ENCODE data around the gene LEKR1. TPM values are rescaled to one million over a fixed set of nuclear protein-coding genes. Genes with fewer than 3 reads are reported as not detected.
"Not testable (repeated sequence)": the region's sequence is repeated elsewhere in the genome, so short reads cannot be mapped to it uniquely, and the experiment has no call there.

Gene LEKR1
- total RNA-seq, 4 donors from 2014 or later, result 6.3 to 7.5 (median 6.8) TPM

DNA sequence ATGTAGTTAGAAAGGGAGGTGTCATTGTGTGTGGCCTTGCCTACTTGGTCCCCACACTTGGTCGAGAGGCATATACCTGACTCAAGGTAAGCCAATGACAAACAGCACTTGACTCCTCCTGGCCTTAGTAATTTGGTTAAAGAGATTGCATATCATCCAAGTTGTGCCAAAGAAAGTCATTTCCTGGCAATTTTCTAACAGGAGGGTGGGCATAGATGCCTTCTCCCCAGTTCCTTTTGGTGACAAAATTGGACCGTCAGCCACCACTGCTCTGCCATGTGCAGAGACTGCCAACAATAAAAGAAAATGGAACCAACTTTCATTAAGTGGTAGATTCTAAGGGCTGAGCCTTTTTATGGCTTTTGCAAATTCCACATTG lies 7.9 kb upstream of the LEKR1 start:
- Histone ChIP-seq H3K27ac (no peak overlapping the region), H3K4me1 (peaks cover 3 to 11% of the 10 kb centered on the region in 2 donors), H3K27me3 (no peaks in the 10 kb centered on the region), H3K9me3 (no peaks in the 10 kb centered on the region), H3K4me3 (replicated peaks in 1 of 3) (no peak overlapping the region), H3K36me3 (no peaks in the 10 kb centered on the region)
- no peak for TF ChIP-seq POLR2A (IDR thresholded peaks at IDR 0.05)
- TF ChIP-seq, protein P1, sequence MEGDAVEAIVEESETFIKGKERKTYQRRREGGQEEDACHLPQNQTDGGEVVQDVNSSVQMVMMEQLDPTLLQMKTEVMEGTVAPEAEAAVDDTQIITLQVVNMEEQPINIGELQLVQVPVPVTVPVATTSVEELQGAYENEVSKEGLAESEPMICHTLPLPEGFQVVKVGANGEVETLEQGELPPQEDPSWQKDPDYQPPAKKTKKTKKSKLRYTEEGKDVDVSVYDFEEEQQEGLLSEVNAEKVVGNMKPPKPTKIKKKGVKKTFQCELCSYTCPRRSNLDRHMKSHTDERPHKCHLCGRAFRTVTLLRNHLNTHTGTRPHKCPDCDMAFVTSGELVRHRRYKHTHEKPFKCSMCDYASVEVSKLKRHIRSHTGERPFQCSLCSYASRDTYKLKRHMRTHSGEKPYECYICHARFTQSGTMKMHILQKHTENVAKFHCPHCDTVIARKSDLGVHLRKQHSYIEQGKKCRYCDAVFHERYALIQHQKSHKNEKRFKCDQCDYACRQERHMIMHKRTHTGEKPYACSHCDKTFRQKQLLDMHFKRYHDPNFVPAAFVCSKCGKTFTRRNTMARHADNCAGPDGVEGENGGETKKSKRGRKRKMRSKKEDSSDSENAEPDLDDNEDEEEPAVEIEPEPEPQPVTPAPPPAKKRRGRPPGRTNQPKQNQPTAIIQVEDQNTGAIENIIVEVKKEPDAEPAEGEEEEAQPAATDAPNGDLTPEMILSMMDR (IDR thresholded peaks at IDR 0.05), result no peak
- WGBS, 2 donors, result 98% methylated on average over 2 of the region's 2 CpGs
- intact Hi-C loops (cut with DNase I), result loop anchor here (10.0 kb wide), 2 partner anchors 143 to 317 kb away; partner anchors contain the start of gene TIPARP
- no peak for DNase-seq

DNA sequence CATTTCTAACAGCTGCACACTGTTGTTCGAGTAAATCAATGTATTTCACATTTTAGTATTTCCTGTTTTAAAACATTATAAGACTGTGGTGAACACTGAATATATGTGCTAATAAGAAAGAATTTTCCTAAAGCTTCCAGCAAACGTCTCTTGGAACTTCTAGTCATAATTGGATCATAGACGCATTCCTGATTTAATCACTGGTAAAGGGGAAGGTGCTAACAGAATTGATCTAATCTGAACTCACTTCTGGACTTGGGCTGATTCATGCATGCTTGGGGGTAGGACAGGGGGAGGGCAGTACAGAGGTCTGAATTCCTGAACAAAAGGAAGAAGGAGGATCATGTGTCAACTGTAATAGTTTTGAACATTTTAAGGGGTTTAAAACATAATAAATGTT lies 7.3 kb upstream of the LEKR1 start:
- WGBS, 2 donors, result 94 to 96% methylated on average over 3 of the region's 3 CpGs
- H3K27ac ChIP-seq, result no peak overlapping the region
- TF ChIP-seq, protein P1 (IDR thresholded peaks at IDR 0.05), result no peak
- no peaks in the 10 kb centered on the region for H3K36me3 ChIP-seq
- H3K4me1 ChIP-seq, result peaks cover 3 to 11% of the 10 kb centered on the region in 2 donors
- no peak overlapping the region for H3K4me3 ChIP-seq (replicated peaks in 1 of 3)
- H3K27me3 ChIP-seq, result no peaks in the 10 kb centered on the region
- intact Hi-C loops (cut with DNase I), result loop anchor here (10.0 kb wide), 2 partner anchors 144 to 316 kb away; partner anchors contain the start of gene TIPARP
- DNase-seq, result no peak
- H3K9me3 ChIP-seq, result no peaks in the 10 kb centered on the region

DNA sequence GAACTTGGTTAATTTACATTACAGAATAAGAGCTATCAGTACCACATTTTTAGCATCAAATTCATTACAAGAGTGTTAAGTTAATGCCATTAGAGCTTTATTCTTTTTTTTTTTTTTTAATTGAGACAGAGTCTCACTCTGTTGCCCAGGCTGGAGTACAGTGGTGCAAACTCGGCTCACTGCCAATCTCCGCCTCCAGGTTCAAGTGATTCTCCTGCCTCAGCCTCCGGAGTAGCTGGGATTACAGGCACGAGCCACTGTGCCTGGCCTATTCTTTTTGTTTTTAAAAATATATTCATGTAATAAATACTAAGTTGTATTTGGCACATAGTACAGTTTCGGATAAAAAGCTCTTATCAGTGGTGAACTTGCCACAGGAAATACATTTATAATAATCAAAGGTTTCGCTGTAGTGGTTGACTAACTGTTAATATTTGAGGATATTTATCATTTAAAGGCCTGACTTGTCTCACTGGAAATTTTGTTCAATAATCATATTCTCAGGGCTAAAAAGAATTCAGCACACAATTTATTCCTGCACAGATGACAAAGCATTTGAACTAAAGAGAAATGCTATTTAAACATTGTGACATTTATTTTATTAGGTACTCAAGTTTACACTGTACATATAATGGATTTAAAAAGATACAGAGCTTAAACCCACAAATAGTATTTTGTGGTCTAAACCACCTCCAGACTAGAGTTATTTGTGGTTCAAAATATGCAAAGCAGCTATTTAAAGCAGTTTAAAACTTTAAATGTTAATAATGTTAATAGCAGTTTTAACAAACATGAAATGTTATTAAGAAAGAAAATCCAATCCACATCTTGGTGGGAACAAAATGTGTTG lies 6.1 kb upstream of the LEKR1 start:
- no peak for DNase-seq
- no peak for TF ChIP-seq POLR2A (IDR thresholded peaks at IDR 0.05)
- TF ChIP-seq, protein P1 (IDR thresholded peaks at IDR 0.05), result no peak
- Histone ChIP-seq H3K9me3 (no peaks in the 10 kb centered on the region), H3K4me3 (replicated peaks in 1 of 3) (no peak overlapping the region), H3K27ac (no peak overlapping the region), H3K4me1 (peaks cover 3 to 11% of the 10 kb centered on the region in 2 donors), H3K36me3 (no peaks in the 10 kb centered on the region), H3K27me3 (no peaks in the 10 kb centered on the region)
- intact Hi-C loops (cut with DNase I), result loop anchor here (10.0 kb wide), 3 partner anchors 145 to 315 kb away; partner anchors contain the start of gene TIPARP
- WGBS, 2 donors, result 65 to 76% methylated on average over 6 of the region's 6 CpGs

DNA sequence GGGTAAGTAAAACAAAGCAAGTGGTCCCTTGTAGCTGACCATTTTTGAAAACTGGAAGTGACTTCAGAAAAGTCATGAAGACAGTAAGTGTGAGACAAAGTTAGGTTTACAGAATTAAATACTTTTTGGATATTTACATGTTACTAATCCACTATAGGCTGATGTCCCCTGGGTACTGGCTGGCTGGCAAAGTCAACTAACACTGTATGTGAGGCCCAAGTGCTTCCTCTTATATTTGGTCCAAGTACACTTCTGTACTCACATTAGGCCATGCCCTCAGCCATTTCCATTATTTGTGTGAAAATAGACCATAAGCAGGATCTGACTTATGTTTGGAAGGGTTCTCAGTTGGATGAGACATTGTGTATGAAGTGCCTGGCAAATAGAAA lies 5.5 kb upstream of the LEKR1 start:
- H3K9me3 ChIP-seq, result no peaks in the 10 kb centered on the region
- TF ChIP-seq, protein P1 (IDR thresholded peaks at IDR 0.05), result no peak
- TF ChIP-seq POLR2A (IDR thresholded peaks at IDR 0.05), result no peak
- H3K4me1 ChIP-seq, result peaks cover 3 to 12% of the 10 kb centered on the region in 2 donors
- H3K4me3 ChIP-seq (replicated peaks in 1 of 3), result no peak overlapping the region
- H3K27me3 ChIP-seq, result no peaks in the 10 kb centered on the region
- intact Hi-C loops (cut with DNase I), result loop anchor here (10.0 kb wide), 1 partner anchor 254 kb away; no protein-coding TSS in a partner anchor
- H3K27ac ChIP-seq, result no peak overlapping the region
- no peak for DNase-seq
- H3K36me3 ChIP-seq, result no peaks in the 10 kb centered on the region

DNA sequence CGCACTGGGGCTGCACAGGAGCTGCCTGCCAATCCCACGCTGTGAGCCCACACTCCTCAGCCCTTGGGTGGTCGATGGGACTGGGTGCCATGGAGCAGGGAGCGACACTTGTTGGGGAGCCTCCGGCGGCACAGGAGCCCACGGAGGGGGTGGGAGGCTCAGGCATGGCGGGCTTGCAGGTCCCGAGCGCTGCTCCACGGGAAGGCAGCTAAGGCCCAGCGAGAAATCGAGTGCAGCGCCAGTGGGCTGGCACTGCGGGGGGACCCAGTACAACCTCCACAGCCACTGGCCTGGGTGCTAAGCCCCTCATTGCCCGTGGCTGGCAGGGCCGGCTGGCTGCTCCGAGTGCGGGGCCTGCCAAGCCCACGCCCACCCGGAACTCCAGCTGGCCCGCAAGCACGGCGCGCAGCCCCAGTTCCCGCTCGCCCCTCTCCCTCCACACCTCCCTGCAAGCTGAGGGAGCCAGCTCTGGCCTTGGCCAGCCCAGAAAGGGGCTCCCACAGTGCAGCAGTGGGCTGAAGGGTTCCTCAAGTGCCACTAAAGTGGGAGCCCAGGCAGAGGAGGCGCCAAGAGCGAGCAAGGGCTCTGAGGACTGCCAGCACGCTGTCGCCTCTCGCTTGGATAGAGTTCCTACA lies 3.4 kb upstream of the LEKR1 start:
- not testable (repeated sequence) for H3K36me3 ChIP-seq; DNase-seq; H3K9me3 ChIP-seq; H3K4me3 ChIP-seq (replicated peaks in 1 of 3); H3K27me3 ChIP-seq; H3K27ac ChIP-seq
- WGBS, 2 donors, result 93% methylated on average over 19 of the region's 32 CpGs
- peaks cover 4 to 12% of the 10 kb centered on the region in 2 donors for H3K4me1 ChIP-seq
- intact Hi-C loops (cut with DNase I), result loop anchor here (10.0 kb wide), 1 partner anchor 252 kb away; no protein-coding TSS in a partner anchor
